Right cardiac atrium (tissue), 5 donors: ENCODE measurements around the gene PLA2G4F. TPM values are rescaled to one million over a fixed set of nuclear protein-coding genes. Genes with fewer than 3 reads are reported as not detected.

ENCODE experiments used
- ATAC-seq, 2 donors: fragments of 200-7000 bp; cut with Tn5 transposase; one replicate each; pipeline versions ENCODE4 v1.8.0 to v1.9.1; 2020; ENCODE audit warnings: moderate library complexity in 2 of 2, mild to moderate bottlenecking in 1 of 2
- DNase-seq, 3 donors: peaks; one replicate each; pipeline ENCODE4 v3.0.0-alpha.2; 2020
- H3K27ac ChIP-seq: one replicate; pipeline ENCODE4 v1.5.1; 2013; ENCODE audit warnings: mild to moderate bottlenecking, low read length, control low read depth, moderate library complexity
- H3K27me3 ChIP-seq: one replicate; pipeline ENCODE4 v1.6.1; 2013; ENCODE audit not compliant: control insufficient read depth, insufficient read depth
- H3K4me1 ChIP-seq: one replicate; pipeline ENCODE4 v1.6.1; 2013; ENCODE audit warnings: low read length; ENCODE audit not compliant: control insufficient read depth, insufficient read depth
- H3K4me3 ChIP-seq: one replicate; pipeline ENCODE4 v1.5.1; 2013; ENCODE audit warnings: low read length, control low read depth
- H3K9me3 ChIP-seq: one replicate; pipeline ENCODE4 v1.6.1; 2013; ENCODE audit warnings: low read length; ENCODE audit not compliant: control insufficient read depth
- WGBS: extraction: QIAGEN DNeasy Blood & Tissue Kit; methylation state at CpG from one replicate; pipeline ENCODE4 v1.1.7; 2013; 5-methylcytosine and 5-hydroxymethylcytosine counted together
- intact Hi-C, 4 donors: fragments of 100-400 bp; cut with DNase I; formaldehyde crosslinking; loops; one replicate each; pipeline versions ENCODE4 v1.11.0 to v1.14.0; 2022 to 2023
- polyA plus RNA-seq: library from polyadenylated mRNA; stranded (reverse); fragments of 200-250 nt; gene quantifications from one replicate; pipeline ENCODE4 v1.2.3, GENCODE V29; 2013
- total RNA-seq, 4 donors: library from RNA; stranded (reverse); fragmentation: NEBNext Ultra II Directional; extraction: Animal tissue kit (Norgen Biotek cat#: 25700); gene quantifications; one replicate each; pipeline ENCODE4 v1.2.1, GENCODE V29; 2021
- donor health status: healthy with polysubstance abuse.
- donor health status: DM: no; HTN: yes; CAD: no.
- donor health status: DM: no; HTN: no; CAD: no.
- donor health status: DM: no; HTN: yes; CAD: no; lungs with severe emphysema.
- donor health status: DM: yes; HTN: yes; CAD: no.

PLA2G4F gene
- total and polyA plus RNA-seq, 5 donors: 0.54 to 3.0 (median 1.2) TPM; not detected in 1

DNA sequence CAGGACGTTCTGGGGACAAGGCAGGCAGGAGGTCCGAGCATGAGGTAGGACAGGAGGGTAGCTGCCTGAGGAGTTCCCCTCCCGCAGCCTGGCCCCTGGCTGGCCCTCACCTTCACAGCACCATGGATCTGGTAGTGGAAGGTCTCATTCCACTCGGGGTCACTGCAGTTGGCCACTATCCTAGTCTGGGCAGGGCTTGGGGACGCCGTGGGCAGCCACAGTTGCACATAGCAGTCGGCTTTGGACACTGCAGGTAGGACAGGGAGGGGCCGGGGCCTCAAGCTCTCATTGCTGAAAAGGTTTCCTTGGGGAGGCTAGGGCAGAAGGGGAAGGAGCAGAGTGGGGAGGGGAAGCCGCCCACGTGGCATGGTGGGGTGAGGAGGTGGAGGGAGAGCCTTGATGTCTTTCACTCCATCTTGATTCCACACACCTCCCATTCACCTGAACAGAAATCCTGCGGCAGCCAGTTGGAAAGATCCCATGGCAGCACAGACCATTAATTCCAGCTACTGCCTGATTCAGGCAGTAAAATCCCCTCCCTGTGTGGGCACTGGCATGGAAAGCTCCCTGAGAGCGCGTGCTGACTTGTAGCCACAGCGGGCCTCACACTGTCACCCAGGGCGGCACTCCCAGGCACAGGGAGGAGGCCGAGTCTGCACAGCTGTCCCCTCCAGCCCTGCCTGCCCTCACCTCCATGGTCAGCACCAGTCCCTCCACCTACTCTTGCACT, 2.1 kb downstream of the PLA2G4F start:
- 73% methylated on average over 16 of the region's 16 CpGs for WGBS

DNA sequence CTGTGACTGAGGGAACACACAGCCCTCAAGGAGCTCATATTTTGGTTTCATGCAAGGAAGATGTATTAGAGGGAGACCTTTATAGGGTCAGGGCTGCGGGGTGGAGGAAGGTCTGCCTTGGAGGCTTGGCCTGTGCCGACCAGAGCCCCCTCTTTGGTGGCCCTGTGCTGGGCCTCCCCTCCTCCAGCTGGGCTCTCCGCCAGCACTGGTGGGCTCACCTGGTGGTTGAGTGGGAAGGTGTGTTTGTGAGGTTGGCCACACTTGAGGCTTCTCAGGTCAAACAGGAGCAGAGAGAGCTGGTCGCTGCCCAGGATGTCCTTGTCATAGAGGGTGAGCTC, 2.6 kb downstream of the PLA2G4F start:
- Histone ChIP-seq H3K4me3 (no peak overlapping the region), H3K9me3 (no peaks in the 10 kb centered on the region), H3K27me3 (no peaks in the 10 kb centered on the region), H3K4me1 (peaks cover 7% of the 10 kb centered on the region), H3K27ac (no peak overlapping the region)
- DNase-seq: peak in 1 of 3 donors; percentile 65
- ATAC-seq: no peak
- 86% methylated on average over 4 of the region's 4 CpGs for WGBS
- intact Hi-C loops: no loop called here

More for the DNA sequence above, 2.1 kb downstream of the PLA2G4F start:
- H3K4me3 ChIP-seq: no peak overlapping the region
- peaks cover 8% of the 10 kb centered on the region for H3K4me1 ChIP-seq
- ATAC-seq: no peak
- no peaks in the 10 kb centered on the region for H3K27me3 ChIP-seq
- intact Hi-C loops: no loop called here
- peak in 1 of 3 donors; percentile 52 for DNase-seq
- H3K27ac ChIP-seq: no peak overlapping the region
- no peaks in the 10 kb centered on the region for H3K9me3 ChIP-seq

GRCh38 chr15:42152921-42153698, 3.3 kb downstream of the PLA2G4F start:
- intact Hi-C loops: no loop called here
- Histone ChIP-seq H3K9me3 (no peaks in the 10 kb centered on the region), H3K4me1 (peaks cover 6% of the 10 kb centered on the region), H3K27me3 (no peaks in the 10 kb centered on the region), H3K27ac (peak overlapping the region; percentile 0), H3K4me3 (no peak overlapping the region)
- no peak for DNase-seq
- WGBS: 91% methylated on average over 11 of the region's 11 CpGs
- no peak for ATAC-seq

DNA sequence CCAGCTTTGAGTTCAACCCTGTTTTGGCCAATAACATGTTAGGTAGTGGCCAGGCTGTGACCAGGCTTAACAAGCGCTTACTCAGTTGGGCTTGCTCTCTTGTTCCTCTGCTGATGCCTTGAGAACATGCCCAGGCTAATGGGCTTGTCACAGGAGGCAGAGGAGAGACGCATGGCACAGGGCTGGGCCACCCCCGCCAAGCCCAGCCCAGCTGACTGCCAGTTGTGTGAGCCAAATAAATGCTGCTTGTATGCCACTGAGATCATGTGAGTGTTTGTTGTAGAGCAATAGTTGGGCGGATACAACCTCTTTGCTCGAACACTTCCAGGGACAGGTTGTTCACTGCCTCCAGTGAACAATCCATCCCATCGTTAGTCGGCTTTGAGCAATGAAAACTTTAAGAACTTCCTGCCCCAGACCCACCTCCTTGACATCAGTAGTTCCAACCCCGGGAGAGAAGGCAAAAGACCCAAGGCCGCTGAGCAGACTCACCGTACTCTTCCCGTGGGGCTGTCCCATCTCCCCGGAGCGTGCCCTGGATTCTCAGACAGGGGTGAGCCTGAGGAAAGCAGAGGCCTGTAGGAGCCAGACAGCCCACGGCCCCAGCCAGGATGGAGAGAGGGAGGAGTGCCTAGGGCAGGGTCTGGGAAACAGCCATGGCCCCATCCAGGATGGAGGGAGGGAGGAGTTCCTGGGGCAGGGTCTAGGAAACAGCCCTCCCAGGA, 4.1 kb downstream of the PLA2G4F start:
- 76% methylated on average over 14 of the region's 14 CpGs for WGBS
- intact Hi-C loops: no loop called here

DNA sequence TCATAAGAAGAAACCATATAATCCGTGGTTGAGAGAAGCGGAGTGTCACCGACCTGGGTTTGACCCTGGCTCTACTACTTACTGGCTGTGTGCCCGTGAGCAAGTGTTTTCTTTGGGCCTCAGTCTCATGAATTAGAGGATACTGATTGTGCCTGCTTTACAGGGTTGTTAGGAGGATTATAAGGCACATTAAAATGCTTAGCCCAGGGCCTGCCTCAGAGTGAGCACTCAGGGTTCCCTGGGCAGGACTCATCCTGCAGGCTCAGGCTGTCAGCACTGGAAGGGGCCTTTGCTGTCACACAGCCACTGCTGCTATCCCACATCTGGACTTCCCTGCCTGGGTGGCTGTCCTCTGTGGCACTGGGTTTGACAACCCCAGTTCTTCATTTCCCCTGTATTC, 4.7 kb downstream of the PLA2G4F start:
- no peaks in the 10 kb centered on the region for H3K9me3 ChIP-seq
- intact Hi-C loops: no loop called here
- 26% methylated on average over 4 of the region's 4 CpGs for WGBS
- ATAC-seq: peak; percentile 6 to 51
- H3K27me3 ChIP-seq: no peaks in the 10 kb centered on the region
- no peak overlapping the region for H3K4me3 ChIP-seq
- H3K27ac ChIP-seq: peak overlapping the region; percentile 31
- DNase-seq: peak in 2 of 3 donors; percentile 50 to 74
- peaks cover 6% of the 10 kb centered on the region for H3K4me1 ChIP-seq

More for the DNA sequence above, 4.1 kb downstream of the PLA2G4F start:
- H3K27me3 ChIP-seq: no peaks in the 10 kb centered on the region
- peak; percentile 61 to 71 for ATAC-seq
- peak overlapping the region; percentile 31 for H3K27ac ChIP-seq
- no peaks in the 10 kb centered on the region for H3K9me3 ChIP-seq
- H3K4me3 ChIP-seq: no peak overlapping the region
- peaks cover 6% of the 10 kb centered on the region for H3K4me1 ChIP-seq
- DNase-seq: peak in 2 of 3 donors; percentile 60 to 74

DNA sequence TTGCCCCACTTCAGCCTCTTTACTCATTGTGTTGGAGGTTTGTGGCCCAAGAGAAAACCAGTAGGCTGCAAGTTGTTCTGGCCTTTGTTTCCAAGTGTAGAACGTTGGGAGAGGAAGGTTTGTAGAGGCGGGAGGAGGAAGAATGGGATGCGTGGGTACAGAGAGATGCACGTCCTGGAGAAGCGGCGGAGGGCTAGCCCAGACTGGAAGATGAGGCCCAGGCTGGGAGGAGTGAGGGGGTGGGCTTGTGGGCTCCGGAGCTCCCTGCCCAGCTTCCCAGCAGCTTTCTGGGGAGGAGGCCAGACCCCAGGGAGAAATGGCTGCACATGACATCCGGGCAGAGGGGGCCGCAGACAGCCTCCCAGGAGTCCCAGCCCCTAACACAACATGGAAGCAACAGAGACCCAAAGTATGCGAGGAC, 5.3 kb downstream of the PLA2G4F start:
- intact Hi-C loops: no loop called here
- Histone ChIP-seq H3K4me1 (peaks cover 6% of the 10 kb centered on the region), H3K27me3 (no peaks in the 10 kb centered on the region), H3K4me3 (no peak overlapping the region), H3K9me3 (no peaks in the 10 kb centered on the region), H3K27ac (no peak overlapping the region)
- DNase-seq (no peak), ATAC-seq (no peak)
- WGBS: 80% methylated on average over 10 of the region's 10 CpGs

GRCh38 chr15:42150219-42150970, 6.0 kb downstream of the PLA2G4F start:
- WGBS: 87% methylated on average over 17 of the region's 17 CpGs
- no peak for ATAC-seq
- intact Hi-C loops: no loop called here

DNA sequence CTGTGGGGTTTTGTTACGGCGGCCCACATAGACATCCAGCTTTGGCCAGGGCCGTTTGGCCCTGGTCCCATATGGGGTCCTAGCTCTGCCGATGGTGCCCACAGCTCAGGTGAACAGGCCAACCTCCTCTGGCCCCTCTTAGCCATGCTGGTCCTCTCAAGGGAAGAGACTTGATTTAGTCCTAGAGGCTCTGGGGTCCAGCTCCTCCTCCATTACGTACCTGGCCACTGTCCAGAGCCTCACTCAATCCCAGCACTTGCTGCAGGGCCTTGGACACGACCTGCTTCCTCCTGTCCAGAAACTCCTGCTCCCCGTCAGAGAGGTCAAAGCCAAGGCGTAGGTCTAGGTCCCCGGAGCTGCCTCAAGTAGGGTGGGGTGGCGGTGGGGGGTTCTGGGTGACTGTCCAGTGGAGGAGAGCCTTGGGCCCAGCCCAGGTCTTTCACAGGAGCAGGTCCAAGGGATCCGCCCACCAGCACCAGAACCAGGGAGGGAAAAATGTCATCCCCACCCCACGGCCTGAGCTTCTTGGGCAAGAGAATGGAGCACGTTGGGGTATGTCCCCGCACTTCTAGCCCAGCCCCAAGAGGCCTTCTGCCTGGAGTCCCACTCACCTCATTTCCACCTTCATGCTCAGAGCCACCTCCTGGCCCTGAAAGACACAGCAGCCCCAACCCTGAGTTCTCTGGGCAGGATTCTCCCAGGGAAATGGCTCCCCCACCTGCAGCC, 6.8 kb downstream of the PLA2G4F start:
- Histone ChIP-seq H3K9me3 (no peaks in the 10 kb centered on the region), H3K4me1 (peaks cover 4% of the 10 kb centered on the region), H3K27ac (no peak overlapping the region), H3K27me3 (no peaks in the 10 kb centered on the region), H3K4me3 (no peak overlapping the region)
- ATAC-seq (no peak), DNase-seq (no peak)
- WGBS: 86% methylated on average over 14 of the region's 14 CpGs
- intact Hi-C loops: loop anchor here in 1 of 4 donors (10.0 kb wide), 1 partner anchor 155 kb away; no protein-coding TSS in a partner anchor

More at GRCh38 chr15:42150219-42150970, 6.0 kb downstream of the PLA2G4F start:
- no peaks in the 10 kb centered on the region for H3K9me3 ChIP-seq
- DNase-seq: peak in 1 of 3 donors; percentile 32
- no peak overlapping the region for H3K4me3 ChIP-seq
- no peaks in the 10 kb centered on the region for H3K27me3 ChIP-seq
- H3K27ac ChIP-seq: no peak overlapping the region
- H3K4me1 ChIP-seq: peaks cover 6% of the 10 kb centered on the region

DNA sequence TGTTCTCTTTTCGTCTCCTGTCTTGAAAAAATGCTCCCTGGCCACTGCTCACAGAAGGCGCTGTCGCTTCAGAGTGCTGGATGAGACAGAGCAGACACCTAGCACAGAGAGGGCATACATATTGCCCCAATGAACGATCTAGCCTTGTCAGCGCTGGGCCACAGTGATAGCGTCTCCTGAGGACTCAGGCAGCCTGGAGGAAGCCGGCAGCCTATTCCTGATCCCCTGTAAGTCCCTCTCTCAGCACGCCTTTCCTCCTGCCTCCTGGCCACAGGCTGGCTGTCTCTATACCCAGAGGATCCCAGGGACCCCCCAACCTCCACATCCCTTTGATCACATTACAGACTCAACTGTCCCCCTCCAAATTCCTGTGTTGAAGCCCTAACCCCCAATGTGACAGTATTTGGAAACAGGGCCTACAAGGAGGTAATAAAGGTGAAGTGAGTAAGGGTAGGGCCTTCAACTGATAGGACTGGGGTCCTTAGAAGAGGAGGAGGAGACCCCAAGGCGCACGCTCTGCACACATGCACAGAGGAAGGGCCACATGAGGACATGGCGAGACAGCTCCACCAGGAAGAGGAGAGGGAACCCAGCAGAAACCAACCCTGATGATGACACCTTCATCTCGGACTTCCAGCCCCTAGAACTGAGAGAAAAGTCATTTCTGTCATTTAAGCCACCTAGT, 7.5 kb downstream of the PLA2G4F start:
- intact Hi-C loops: loop anchor here in 1 of 4 donors (10.0 kb wide), 1 partner anchor 154 kb away; no protein-coding TSS in a partner anchor
- peaks cover 4% of the 10 kb centered on the region for H3K4me1 ChIP-seq
- no peak for DNase-seq
- peak in 1 of 2 donors; percentile 27 for ATAC-seq
- H3K4me3 ChIP-seq: no peak overlapping the region
- H3K27ac ChIP-seq: no peak overlapping the region
- no peaks in the 10 kb centered on the region for H3K27me3 ChIP-seq
- H3K9me3 ChIP-seq: no peaks in the 10 kb centered on the region
- WGBS: 65% methylated on average over 12 of the region's 12 CpGs
